COLO829 (cell line): ENCODE results near the gene ZNF554.

Experiments used
- DNase-seq: peaks from one replicate; pipeline ENCODE4 v3.0.0; 2012; ENCODE audit warnings: low spot score

The ZNF554 gene

DNA sequence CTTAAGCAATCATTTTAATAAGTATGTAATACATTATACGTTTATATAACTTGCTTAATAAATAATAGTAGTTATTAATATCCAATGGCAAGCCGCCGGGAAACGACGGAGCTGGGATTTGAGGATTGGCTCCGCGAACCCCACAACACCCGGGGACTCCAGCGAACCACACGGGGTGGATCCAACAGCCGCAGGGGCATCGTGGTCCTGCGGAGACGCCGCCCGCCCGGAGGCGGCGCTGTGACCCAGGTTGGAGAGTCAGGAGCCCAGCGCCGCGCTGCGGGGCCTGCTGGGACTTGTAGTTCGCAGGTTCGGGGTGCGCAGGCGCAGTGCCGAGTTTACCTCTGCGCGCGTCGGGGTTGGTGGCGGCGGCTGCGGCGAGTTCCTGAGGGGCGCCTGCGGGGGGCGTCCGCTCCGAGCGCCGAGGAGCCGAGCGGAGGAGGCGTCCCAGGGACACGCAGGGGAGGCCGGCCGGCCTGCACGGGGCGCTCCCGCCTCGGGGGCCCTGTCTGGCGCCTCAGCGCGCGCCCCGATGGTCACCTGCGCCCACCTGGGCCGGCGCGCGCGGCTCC, at the start of gene ZNF554:
Gene ZNF554 (plus strand): TSS at position 329 of the 572 bp plus-strand sequence. CDS start 204 bp downstream, at position 533.
- DNase-seq: peak; percentile 94

DNA sequence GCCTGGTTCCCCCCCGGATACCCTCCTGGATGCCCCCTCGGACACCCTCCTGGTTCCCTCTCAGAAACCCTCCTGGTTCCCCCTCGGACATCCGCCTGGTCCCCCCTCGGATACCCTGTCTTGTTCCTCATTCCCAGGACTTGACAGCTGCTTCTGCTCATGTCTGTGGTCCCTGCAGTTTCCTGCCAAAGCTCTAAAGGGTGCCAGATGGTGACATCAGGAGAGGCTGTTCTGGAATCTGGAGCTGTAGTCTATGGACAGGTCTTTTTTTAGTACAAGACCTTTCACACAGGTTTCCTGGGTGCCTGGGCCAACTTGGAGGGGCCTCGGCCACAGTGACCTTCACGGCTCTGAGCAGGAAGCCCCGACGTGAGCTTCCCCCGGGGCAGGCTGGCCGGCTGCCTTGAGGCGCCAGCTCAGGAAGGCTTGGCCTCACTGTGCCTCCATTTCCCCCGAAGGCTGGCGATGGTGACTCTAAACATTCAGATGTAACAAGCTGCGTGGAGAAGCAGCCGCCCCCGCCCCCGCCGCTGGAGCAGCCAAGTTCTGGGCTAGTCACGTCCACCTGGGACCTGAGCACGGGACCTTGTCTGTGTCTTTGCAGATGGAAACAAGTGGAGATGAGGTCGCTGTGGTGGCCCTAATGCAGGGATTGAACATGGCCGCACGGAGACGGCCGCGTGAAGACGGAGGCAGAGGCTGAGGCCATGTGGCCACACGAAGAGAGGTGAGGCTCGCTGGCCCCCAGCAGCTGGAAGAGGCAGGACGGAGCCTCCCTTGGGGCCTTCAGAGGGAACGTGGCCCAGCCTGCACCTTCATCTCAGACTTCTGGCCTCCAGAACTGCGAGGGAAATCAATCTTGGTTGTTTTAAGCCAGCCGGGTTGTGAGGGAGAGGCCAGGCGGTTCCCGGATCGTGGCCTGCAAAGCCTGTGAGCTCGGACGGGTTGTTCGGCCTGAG, 49.3 kb upstream of the ZNF554 start:
- DNase-seq: no peak

DNA sequence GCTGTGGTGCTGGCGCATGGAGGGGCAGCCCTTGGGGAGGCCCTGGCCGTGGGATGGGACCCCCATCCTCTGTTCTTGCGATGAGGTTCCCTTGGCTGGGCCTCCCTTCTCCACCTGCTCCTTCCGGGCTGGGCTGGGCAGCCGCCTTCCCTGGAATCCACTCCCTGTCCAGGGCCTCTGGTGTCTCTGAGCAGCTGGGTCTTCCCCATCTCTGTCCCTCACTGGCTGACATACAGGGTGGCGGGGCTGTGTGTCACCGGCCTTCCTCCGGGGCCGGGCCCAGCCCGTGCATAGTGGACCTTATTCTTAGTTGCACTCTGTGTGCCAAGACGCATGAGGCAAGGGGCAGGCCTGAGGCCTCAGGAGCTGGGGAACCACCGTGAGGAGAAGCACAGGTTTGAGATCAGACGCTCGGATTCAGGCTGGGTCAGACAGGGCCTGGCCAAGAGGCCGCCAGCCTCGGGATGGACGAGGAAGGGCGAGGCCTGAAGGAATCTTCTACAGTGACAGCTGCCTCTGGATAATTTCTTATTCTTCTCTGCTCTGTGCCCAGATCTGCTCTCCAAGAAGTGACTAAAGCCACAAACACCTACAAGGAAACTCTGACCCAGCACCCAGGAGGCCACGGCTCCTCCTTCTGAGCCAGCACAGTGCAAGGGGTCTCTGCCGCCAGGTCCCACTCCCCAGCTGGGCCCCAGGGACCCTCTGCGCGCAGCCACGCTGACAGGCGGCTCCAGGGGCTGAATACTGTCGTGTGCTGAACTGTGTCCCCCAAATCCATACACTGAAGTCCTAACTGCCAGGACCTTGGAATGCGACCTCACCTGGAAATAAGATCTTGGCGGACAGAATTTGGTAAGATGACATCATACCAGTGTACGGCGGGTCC, 47.6 kb upstream of the ZNF554 start:
- no peak for DNase-seq

DNA sequence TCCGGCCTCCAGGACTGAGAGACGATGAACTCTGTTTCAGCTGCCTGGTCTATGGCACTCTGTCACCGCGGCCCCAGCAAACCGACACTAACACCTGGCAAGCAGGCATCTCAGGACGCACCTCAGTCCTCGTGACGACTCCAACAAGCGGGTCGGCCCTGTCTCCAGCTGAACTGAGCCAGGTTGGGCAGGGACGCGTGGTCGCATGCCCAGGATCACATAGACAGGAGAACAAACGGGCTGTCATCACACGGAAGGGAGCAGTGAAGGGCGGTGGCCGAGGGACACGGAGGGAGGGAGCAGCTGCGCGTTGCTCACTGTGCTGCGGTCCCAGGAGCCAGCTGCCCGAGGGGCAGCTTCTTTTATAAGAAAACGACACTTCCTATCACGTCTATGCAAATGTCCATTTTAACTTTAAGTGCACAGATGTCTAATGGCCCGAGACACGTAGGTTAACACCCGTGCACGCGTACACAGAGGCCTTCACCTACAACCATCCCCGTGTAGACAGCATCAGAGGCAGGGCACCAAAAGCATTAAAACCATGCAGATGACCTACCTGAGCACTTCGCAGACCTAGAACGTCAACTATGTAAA, 45.5 kb upstream of the ZNF554 start:
- DNase-seq: no peak

DNA sequence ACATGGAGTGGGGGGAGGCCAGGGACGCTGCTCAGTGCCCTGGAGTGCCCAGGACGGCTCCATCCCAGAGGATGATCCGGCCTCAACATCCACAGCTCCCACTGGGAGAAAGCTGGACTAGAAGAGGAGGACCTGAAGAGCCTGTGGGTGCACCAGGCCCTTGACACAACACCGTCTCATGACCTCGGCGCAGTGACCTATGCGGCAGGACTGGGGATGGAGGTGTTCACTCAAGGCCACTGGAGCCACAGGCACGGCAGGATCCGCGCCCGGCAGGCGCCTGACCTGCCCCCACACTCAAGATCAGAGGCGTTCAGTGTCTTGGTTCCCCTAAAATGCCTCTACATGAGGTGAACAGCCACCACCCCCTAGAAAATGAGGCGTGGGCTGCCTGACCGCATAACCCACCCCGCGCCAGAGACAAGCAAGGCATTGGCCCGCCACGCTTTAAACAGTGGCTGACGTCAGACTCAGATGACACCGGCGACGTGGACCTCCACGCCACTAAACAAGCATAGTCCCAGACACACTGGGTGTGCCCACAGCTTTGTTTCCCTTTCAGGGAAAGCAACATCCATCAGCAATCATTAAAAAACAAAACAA, 44.6 kb upstream of the ZNF554 start:
- DNase-seq: no peak

DNA sequence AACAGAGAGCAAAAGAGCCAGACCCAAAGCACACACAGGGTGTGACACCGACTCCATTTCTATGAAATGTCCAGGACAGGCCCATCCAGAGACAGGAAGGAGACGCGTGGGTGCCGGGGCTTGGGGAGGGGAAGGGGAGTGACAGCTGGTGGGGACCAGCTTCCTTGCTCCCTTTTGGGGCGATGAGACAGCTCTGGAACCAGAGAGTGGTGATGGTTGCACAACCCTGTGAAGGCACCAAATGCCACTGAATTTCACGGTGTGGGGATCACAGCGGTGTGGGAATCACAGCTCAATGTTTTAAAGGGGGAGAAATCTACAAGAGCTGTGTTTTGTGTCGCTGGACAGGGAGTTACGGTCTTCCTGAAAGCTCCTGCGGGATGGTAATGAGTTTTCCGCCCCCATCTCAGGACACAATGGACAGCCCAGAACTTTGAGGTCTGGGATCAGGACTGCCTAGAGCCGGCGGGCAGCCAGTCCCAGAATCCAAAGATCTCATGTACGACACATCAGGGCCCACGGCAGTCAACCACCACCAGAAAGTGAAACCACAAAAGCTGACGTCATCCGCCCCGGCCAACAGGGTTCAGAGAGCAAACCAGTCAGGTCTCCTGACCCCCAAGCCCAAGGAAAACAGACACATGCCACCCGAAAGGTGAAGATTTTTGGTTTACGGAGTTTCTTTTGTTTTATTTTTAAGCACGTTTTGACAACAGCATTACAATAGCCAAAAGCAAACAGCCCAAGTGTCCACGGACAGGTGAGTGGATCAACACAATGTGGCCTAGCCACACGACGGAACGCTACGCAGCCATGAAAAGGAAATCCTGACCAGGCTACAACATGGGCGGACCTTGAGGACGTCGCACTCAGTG, 43.9 kb upstream of the ZNF554 start:
- DNase-seq: peak; percentile 56

DNA sequence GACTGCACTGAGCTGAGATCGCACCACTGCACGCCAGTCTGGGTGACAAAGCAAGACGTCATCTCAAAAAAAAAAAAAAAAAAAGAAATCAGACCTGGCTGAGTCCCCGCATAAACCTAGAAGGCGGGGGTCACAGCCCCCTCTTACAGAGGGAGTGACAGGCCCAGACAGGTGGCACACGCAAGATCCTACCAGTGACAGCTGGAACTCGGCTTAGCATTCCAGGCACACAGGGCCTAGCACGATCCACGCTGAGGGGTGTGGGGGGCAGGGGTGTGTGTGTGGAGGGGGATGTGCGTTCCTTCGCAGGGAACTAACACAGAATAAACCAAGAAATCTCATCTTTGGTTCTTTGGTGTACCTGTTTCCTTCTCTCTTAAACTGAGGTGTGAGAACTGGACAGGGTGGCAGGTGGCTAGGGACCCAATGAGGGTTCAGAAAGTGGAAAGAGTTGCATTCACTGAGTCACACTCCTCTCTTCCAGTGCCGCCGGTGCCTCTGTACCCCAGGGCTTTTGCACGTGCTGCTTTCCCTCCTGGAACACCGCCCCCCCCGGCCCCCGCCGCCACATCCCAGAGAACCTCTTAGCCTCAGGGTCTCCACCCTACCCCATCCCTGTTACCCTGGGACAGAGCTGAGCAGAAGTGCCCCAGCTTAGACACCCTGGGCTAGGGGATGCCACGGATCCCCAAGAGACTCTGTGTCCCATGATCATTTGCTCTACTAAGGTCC, 41.5 kb upstream of the ZNF554 start:
- no peak for DNase-seq

DNA sequence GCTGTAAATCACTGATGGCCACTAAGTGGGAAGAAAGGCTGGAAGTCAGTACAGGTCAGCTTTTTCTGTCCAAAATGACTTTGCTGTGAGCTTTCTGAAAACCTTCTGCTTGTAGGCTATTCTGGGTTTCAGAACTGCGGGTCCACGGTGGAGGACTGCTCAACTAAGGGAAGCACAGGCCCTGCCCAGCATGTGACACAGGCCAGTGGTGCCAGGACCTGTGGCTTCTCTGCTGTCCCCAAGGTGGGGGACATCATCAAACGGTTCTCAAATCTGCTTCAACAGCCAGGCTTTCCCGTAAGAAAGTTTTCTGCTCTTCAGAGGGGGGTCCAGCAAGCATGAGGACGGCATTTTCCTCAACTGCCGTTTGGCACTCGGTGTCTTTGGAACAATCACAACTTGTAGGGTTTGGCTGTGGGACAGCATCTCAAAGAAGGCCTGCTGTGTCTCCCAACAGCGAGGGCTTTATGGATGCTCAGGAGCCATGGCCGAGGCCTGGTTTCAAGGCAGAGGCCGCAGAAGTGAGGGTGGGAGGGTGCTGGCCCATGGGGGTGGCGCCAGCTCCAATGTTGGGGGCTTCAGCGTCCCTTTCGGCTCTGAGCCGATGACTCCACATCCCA, 40.4 kb upstream of the ZNF554 start:
- no peak for DNase-seq

DNA sequence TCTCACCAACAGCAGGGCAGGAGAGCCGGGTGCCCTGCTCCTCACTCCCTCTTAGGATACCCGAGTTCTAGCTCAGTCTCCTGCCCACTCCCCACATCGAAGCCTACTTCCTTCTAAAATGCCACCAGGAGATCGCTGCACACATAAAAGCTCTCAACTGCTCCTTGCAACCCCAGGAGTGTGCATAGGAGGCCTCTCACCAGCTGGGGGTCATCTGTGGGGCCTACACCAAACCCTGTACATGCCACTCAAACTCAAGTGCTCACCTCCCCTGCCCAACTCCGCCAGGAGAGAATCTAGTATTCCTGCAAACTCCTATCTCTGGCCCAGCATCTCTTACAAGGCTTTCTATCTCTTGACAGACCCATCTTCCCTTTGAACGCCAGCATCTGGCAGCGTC, 39.4 kb upstream of the ZNF554 start:
- DNase-seq: no peak

DNA sequence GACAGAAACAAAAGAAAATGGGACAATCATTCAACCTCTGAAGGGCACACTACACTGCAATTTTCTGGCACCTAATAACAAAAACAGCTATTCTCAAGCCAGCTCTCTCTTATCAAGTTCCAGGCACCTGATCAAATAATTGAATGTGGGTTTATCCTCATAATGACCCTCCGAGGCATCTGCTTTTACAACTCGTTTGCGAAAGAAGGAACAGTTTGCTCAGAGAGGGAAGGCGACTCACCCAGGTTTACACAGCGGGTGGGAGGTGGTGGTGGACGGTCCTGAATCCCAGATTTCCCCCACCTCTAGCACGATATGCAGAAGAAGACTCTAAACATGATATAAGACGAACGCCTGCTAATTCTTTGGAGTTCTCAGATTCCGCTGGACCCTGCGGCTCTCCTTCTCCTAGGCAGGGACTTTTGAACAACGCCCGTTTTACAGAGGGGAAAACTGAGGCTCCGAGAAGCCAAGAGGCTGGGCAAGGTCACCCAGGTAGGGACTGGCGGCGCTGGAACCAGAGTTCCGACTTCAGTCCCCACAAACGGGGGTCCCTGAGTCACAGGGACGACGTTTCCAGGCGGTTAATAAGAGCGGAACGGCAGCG, 37.2 kb upstream of the ZNF554 start:
- DNase-seq: no peak

DNA sequence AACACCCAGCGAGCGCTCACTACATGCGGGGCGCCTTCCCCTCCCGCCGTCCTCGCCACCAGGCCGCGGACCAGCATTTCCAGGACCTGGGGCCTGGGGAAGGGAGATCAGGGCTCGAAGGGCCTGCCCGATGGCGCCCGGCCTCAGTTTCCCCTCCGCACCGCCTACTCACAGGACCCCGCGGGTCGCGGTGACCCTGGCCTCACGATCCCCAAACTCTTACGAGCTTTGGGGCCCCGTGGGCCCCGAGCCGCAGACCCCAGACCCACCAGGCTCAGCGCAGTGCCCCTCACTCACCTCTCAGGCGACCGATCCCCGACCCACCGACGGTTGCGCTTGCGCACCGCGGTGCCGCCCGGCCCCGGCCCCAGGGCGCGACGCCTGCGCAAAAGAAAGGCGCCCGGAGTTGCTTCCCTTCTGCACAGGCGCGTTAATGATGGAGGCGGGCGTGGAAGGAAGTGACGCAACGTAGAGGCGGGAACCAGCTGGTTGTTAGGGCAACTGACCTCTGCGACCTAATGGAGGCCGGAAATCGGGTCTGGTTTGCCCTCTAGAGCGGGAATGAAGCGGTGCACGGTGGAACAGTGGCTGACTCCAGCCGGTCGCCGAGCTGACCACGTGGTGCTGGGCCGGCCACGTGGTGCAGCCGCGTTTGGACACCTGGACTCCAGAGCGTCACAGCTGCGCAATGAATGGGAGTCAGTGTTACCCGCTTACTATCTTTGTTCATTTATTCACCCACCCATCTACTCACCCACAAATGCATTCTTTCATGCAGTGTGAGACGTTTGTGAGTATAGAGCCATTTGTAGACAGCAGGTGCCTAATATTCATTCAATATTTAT, 36.5 kb upstream of the ZNF554 start, which contains the start of gene SGTA:
Gene SGTA (minus strand): TSS at position 338 of the 845 bp plus-strand sequence. CDS start 14,205 bp downstream, outside the sequence.
- DNase-seq: peak; percentile 99

DNA sequence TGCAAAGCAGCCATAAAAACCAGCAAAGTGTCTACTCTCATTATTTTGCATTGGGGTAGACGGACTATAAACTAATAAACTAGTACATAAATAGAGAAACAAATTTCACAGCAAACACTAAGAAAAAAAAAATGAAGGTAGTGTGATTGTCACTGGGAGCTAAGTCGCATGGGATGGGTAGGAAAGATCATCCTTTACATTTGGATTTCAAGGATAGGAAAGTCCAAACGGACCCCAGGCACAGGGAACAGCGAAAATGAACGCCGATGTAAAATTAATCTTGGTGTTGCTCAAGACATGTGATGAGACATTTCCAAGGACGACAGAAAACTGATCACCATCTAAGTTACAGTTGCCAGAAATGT, 35.9 kb upstream of the ZNF554 start:
- no peak for DNase-seq

DNA sequence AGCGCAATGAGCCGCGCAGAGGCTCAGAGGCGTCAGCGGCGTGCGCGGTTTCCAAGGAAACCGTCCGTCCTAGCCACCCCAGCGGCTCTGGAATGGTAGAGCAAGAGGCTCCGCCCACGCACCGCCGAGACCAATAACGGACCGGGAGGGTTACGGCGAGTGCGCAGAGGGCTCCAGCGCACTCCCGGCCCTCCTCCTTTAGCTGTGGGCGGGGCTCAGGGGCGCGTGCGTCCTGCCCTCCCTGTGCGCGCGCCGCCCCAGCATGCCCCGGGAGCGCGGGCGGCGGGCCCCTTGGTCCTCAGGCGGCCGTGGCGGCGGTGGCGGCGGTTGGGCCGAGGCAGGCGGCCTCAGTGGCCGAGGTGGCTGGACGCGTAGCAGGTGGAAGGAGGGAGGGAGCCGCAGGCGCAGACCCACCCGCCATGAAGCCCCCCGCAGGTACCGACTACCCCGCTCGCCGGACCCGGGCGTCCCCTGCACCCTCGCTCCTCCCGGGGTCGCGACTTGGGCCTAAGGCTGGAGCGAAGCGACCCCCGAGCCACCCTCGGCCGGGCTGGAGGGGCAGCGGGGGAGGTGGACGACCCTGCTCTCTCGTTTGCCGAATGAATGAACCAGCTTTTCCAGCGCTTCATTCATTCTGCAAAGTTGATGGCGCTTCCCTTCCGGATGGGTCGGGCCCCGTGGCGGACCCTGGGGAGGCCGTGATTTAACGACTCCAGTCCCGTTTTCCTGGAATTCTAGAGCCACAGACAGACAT, 34.2 kb upstream of the ZNF554 start, which contains the start of gene THOP1:
Gene THOP1 (plus strand): TSS at position 260 of the 754 bp plus-strand sequence. CDS start 160 bp downstream, at position 420.
- DNase-seq: peak; percentile 98

DNA sequence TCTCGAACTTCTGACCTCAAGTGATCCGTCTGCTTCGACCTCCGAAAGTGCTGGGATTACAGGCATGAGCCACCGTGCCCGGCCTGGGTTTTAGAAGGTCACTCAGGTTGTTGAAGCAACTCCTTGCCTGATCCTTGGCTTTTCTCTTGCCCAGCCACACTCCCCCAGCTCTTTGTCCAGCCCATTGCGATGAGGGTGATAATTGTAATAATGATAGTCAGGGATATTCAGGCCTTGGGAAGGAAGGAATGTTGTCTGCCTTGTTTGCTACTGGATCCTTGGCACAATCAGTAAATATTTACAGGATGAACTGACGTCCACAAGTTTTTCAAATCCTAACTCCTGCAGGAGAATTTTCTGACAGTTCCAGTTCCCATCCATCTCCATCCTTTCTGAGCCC, 32.6 kb upstream of the ZNF554 start:
- DNase-seq: no peak

DNA sequence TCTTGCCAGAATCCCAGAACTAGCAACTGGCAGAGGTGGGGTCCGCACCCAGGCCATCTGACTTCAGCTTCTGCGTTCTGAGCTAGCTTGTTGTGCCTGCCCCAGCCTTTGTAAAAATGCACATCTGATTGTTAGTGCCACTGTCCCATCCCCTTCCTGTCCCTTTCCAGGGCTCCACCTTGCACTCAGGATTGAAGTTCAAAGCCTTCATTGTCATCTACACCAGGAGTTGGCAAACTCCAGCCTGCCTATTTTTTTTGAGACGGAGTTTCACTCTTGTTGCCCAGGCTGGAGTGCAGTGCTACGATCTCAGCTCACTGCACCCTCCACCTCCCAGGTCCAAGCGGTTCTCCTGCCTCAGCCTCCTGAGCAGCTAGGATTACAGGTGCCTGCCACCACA, 31.4 kb upstream of the ZNF554 start:
- no peak for DNase-seq

DNA sequence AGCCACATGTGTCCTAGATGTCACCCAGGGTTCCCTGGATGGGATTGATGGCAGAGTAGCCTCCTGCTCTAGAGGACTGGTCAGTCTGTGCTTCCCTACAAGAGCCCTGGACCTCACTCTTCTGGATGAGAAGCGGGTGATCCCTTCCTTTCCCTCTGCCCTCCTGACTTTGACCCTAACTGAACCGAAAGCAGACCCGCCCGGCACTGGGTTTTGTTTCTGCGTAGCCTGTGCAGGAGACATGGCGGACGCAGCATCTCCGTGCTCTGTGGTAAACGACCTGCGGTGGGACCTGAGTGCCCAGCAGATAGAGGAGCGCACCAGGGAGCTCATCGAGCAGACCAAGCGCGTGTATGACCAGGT, 29.5 kb upstream of the ZNF554 start:
- DNase-seq: no peak
